HG02759 (cell line): ENCODE data around the gene MMP19.
"Not testable (repeated sequence)": the region's sequence is repeated elsewhere in the genome, so short reads cannot be mapped to it uniquely, and the experiment has no call there.

ENCODE experiments used
- ATAC-seq: cut with Tn5 transposase; IDR thresholded peaks from one replicate; pipeline ENCODE4 v1.9.1; 2021; ENCODE audit warnings: mild to moderate bottlenecking, moderate library complexity; ENCODE audit not compliant: unreplicated experiment

Gene MMP19, protein sequence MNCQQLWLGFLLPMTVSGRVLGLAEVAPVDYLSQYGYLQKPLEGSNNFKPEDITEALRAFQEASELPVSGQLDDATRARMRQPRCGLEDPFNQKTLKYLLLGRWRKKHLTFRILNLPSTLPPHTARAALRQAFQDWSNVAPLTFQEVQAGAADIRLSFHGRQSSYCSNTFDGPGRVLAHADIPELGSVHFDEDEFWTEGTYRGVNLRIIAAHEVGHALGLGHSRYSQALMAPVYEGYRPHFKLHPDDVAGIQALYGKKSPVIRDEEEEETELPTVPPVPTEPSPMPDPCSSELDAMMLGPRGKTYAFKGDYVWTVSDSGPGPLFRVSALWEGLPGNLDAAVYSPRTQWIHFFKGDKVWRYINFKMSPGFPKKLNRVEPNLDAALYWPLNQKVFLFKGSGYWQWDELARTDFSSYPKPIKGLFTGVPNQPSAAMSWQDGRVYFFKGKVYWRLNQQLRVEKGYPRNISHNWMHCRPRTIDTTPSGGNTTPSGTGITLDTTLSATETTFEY

GRCh38 chr12:55842681-55843429, at the start of gene MMP19:
MMP19 (minus strand) TSS chr12:55842936; CDS start chr12:55842830, 106 bp downstream.
- ATAC-seq: no peak

- ATAC-seq: no peak
Observed at GRCh38 chr12:55891310-55891709, 48.6 kb upstream of the MMP19 start.

DNA sequence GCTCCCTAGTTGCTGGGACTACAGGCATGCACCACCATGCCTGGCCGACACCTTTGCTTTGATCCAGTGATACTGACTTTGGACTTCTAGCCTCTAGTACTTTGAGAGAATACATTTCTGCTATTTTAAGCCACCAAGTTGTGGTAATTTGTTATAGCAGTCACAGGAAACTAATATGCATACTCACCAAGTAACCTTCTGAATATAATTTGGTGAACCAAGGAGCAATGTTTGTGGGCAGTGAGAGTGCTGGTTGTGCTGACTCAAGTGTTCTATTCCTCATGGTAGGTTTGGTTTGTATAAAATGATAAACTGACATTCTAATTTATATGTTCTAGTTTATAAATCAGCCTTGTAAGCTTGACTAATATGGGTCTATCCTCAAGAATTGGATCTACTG, 42.4 kb upstream of the MMP19 start:
- ATAC-seq: no peak

GRCh38 chr12:55877824-55878223, 35.1 kb upstream of the MMP19 start:
- ATAC-seq: no peak

GRCh38 chr12:55875704-55876467, 33.1 kb upstream of the MMP19 start:
- ATAC-seq: no peak

GRCh38 chr12:55874443-55874842, 31.7 kb upstream of the MMP19 start:
- ATAC-seq: no peak

DNA sequence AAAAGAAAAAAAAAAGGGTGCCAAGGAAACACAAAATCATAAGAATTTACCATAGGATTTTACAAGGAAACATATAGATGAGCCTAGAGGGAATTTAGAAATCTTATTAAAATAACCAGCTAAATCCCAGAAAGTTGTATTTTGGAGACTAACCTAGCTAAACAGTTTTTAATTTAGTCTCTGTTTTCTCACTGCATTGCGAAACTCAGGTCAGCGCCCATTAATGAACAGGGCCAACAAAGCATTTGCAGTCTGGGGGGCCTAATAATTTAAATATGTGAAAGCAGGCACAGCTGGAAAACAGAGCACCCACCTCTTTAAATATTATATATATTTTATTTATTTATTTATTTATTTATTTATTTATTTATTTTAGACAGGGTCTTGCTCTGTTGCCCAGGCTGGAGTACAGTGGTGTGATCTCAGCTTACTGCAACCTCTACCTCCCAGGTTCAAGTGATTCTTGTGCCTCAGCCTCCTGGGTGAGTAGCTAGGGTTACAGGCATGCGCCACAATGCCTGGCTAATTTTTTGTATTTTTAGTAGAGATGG, 23.8 kb upstream of the MMP19 start:
- not testable (repeated sequence) for ATAC-seq

DNA sequence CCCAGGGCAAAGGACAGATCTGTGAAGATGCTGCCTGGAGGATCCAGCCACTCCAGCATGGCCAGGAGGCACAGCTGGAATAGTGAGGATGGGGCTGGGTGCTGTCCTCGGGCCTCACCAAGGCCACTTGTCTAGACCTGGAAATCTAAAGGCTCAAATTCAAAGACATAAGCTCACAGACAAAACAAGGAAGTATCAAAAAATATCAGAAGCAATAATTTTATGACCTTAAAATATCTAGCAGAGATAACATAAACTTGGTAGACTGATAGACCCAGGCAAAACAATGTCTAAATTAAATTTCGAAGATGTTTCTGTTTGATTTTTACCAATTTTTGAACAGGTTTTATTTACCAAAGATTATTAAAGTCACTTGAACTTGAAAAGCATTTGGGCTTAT, 22.6 kb upstream of the MMP19 start:
- no peak for ATAC-seq

DNA sequence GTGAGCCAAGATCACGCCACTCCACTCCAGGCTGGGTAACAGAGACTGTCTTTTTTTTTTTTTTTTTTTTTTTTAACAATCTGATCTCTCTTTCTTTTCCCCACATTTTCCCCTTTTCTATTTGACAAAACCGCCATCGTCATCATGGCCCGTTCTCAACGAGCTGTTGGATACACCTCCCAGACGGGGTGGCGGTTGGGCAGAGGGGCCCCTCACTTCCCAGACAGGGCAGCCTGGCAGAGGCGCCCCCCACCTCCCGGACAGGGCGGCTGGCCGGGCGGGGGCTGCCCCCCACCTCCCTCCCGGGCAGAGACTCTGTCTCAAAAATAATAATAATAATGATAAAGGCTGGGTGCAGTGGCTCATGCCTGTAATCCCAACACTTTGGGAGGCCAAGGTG, 20.2 kb upstream of the MMP19 start:
- not testable (repeated sequence) for ATAC-seq

DNA sequence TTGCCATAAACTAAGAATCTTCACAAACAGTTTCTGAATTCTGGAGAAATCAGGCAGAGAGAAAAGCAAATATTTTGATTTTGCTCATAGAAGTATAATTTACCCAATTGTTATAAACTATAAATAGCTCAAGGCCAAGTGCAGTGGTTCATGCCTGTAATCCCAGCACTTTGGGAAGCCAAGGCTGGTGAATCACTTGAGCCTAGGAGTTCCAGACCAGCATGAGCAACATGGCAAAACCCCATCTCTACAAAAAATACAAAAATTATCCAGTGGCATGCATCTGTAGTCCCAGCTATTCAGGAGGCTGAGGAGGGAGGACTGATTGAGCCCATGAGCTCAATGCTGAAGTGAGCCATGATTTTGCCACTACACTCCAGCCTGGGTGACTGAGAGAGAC, 19.6 kb upstream of the MMP19 start:
- no peak for ATAC-seq

GRCh38 chr12:55861871-55862270, 19.1 kb upstream of the MMP19 start:
- no peak for ATAC-seq

GRCh38 chr12:55861396-55861795, 18.7 kb upstream of the MMP19 start:
- ATAC-seq: no peak

- ATAC-seq: no peak
Observed at GRCh38 chr12:55852740-55853139, 10.0 kb upstream of the MMP19 start.

GRCh38 chr12:55850893-55851292, 8.2 kb upstream of the MMP19 start:
- no peak for ATAC-seq

GRCh38 chr12:55850401-55850800, 7.7 kb upstream of the MMP19 start:
- ATAC-seq: no peak

DNA sequence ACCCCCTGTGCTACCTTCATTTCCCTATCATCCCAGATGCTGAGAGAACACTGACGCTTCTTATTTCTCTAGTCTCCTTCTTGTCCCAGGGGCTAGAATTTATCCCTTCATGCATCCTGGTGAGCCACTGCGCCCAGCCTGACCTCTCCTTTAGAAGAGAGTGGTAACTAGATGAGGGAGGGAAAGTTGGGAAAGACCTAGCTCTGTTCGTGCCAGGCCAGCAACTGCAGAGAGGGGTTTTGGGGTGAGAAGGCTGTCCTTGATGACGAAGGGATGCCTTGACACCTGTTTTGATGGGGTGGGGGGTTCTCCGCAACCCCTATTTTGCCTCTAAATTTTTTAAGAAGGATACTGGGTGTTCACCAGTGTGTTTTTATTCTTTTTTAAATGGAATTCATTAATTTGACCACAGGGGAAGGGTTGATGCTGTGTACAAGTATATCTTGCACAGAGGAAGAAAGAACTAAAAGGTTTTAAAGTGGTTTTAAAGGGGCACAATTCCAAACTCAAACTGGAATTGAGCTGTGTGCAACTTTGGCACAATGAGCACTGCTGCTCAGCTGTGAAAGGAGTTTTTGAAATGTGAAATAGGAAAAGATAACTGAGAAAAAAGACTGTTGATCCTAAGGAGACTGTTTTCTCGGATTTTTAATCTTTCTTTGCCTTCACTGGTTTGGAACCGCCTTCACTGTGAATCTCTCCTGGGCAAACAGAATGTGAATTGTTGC, 7.0 kb upstream of the MMP19 start:
- no peak for ATAC-seq

GRCh38 chr12:55847603-55848291, 5.0 kb upstream of the MMP19 start:
- ATAC-seq: no peak

DNA sequence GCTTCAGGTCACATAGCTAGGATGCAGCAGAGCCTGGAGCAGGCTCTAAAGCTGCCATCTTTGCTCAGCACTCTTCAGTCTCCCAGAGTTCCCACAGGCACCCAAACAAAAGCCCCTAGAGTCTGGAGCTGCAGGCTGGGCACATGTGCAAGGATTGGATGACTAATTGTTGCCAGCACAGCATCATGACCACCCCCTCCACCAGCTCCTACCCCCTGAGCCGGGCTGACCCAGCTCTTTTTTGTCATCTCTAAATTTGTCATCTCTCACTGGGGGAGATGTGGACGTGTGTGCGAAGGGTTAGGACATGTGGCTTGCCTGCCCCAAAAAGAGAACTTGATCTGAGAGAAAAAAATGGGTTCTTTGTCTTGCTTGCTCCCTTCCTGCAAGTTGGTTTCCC, 4.3 kb upstream of the MMP19 start:
- no peak for ATAC-seq

GRCh38 chr12:55845785-55846496, 3.2 kb upstream of the MMP19 start:
- no peak for ATAC-seq
